Progenitor cell of endocrine pancreas (in vitro differentiated cells): Measurements from ENCODE around the gene FABP2. TPM values are rescaled to one million over a fixed set of nuclear protein-coding genes. Genes with fewer than 3 reads are reported as not detected.
"Not testable (repeated sequence)": the region's sequence is repeated elsewhere in the genome, so short reads cannot be mapped to it uniquely, and the experiment has no call there.

Experiments
- DNase-seq: peaks from one replicate; pipeline ENCODE4 v3.0.0; 2021; ENCODE audit warnings: low spot score; ENCODE audit not compliant: unreplicated experiment
- H3K27ac Mint-ChIP-seq: 2 replicates; pipeline ENCODE4 v1.8.0; 2021; ENCODE audit warnings: mild to moderate bottlenecking, moderate library complexity, mixed read lengths
- H3K27me3 Mint-ChIP-seq: 2 replicates; pipeline ENCODE4 v1.8.0; 2021; ENCODE audit warnings: mixed read lengths
- H3K36me3 Mint-ChIP-seq: 2 replicates; pipeline ENCODE4 v1.8.0; 2022; ENCODE audit warnings: mixed read lengths; ENCODE audit not compliant: insufficient read depth
- H3K4me1 Mint-ChIP-seq: 2 replicates; pipeline ENCODE4 v1.8.0; 2021; ENCODE audit warnings: low read depth, mixed read lengths
- H3K4me3 Mint-ChIP-seq: 2 replicates; pipeline ENCODE4 v1.8.0; 2021; ENCODE audit warnings: low read depth, mild to moderate bottlenecking, moderate library complexity, mixed read lengths
- H3K9me3 Mint-ChIP-seq: 2 replicates; pipeline ENCODE4 v1.8.0; 2021; ENCODE audit warnings: low read depth, mixed read lengths
- CTCF ChIP-seq: fragments of 200-600 bp; sonication (generic); IDR thresholded peaks from one replicate; pipeline ENCODE4 v1.5.0; 2021; ENCODE audit warnings: antibody characterized with exemption, mild to moderate bottlenecking; ENCODE audit not compliant: unreplicated experiment
- total RNA-seq: library from RNA; stranded (reverse); gene quantifications from 2 replicates; pipeline ENCODE4 v1.2.1, GENCODE V29; 2021

FABP2 gene
- total RNA-seq, 1 donor from 2014 or later = not detected

- not testable (repeated sequence) for H3K36me3 Mint-ChIP-seq, H3K4me3 Mint-ChIP-seq, DNase-seq, H3K4me1 Mint-ChIP-seq, H3K9me3 Mint-ChIP-seq, H3K27ac Mint-ChIP-seq, H3K27me3 Mint-ChIP-seq
Observed at GRCh38 chr4:119343293-119343692, 21.4 kb upstream of the FABP2 start.

GRCh38 chr4:119339895-119340294 lies 18.0 kb upstream of the FABP2 start:
- H3K27me3 Mint-ChIP-seq, H3K4me1 Mint-ChIP-seq, H3K4me3 Mint-ChIP-seq, H3K36me3 Mint-ChIP-seq, H3K9me3 Mint-ChIP-seq, H3K27ac Mint-ChIP-seq, DNase-seq: not testable (repeated sequence)

- Mint-ChIP-seq H3K4me3 (no peak overlapping the region), H3K9me3 (no peaks in the 10 kb centered on the region), H3K27ac (no peak overlapping the region), H3K4me1 (no peaks in the 10 kb centered on the region), H3K36me3 (no peaks in the 10 kb centered on the region), H3K27me3 (no peaks in the 10 kb centered on the region)
- DNase-seq = no peak
- no peak for TF ChIP-seq CTCF
Observed at GRCh38 chr4:119337010-119337409, 15.1 kb upstream of the FABP2 start.

- H3K36me3 Mint-ChIP-seq, DNase-seq, H3K27me3 Mint-ChIP-seq, H3K9me3 Mint-ChIP-seq, H3K4me1 Mint-ChIP-seq, H3K27ac Mint-ChIP-seq, H3K4me3 Mint-ChIP-seq: not testable (repeated sequence)
Observed at GRCh38 chr4:119336332-119336979, 14.5 kb upstream of the FABP2 start.

- TF ChIP-seq CTCF = no peak
- H3K27ac Mint-ChIP-seq = no peak overlapping the region
- H3K27me3 Mint-ChIP-seq = no peaks in the 10 kb centered on the region
- H3K4me3 Mint-ChIP-seq = no peak overlapping the region
- no peaks in the 10 kb centered on the region for H3K9me3 Mint-ChIP-seq
- DNase-seq = no peak
- H3K4me1 Mint-ChIP-seq = no peaks in the 10 kb centered on the region
- H3K36me3 Mint-ChIP-seq = no peaks in the 10 kb centered on the region
Observed at GRCh38 chr4:119329835-119330620, 8.1 kb upstream of the FABP2 start.

GRCh38 chr4:119328695-119329094 lies 6.8 kb upstream of the FABP2 start:
- H3K9me3 Mint-ChIP-seq = no peaks in the 10 kb centered on the region
- no peak overlapping the region for H3K27ac Mint-ChIP-seq
- no peak for DNase-seq
- H3K4me1 Mint-ChIP-seq = no peaks in the 10 kb centered on the region
- no peak overlapping the region for H3K4me3 Mint-ChIP-seq
- no peaks in the 10 kb centered on the region for H3K36me3 Mint-ChIP-seq
- no peak for TF ChIP-seq CTCF
- no peaks in the 10 kb centered on the region for H3K27me3 Mint-ChIP-seq

- H3K4me1 Mint-ChIP-seq = no peaks in the 10 kb centered on the region
- H3K4me3 Mint-ChIP-seq = no peak overlapping the region
- H3K9me3 Mint-ChIP-seq = no peaks in the 10 kb centered on the region
- no peaks in the 10 kb centered on the region for H3K36me3 Mint-ChIP-seq
- DNase-seq = no peak
- no peak for TF ChIP-seq CTCF
- H3K27ac Mint-ChIP-seq = no peak overlapping the region
- H3K27me3 Mint-ChIP-seq = peaks cover 2% of the 10 kb centered on the region
Observed at GRCh38 chr4:119317990-119318389, 3.9 kb downstream of the FABP2 start.
